ENCODE data around the gene CADM4.

CADM4 gene

DNA sequence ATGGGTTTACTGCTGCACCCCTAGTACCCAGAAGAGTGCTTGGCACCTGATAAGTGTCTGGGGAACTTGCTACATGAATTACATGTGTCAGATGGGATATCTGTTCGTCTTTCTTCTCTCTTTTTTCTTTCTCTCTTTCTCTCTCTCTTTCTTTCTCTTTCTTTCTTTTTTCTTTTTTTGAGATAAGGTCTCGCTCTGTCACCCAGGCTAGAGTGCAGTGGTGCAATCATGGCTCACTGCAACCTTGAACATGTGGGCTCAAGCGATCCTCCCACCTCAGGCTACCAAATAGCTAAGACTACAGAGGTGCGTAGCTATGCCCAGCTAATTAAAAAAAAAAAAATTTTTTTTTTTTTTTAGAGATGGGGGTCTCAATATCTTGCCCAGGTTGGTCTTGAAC, 6.1 kb downstream of the CADM4 start:
- no peak for DNase-seq

DNA sequence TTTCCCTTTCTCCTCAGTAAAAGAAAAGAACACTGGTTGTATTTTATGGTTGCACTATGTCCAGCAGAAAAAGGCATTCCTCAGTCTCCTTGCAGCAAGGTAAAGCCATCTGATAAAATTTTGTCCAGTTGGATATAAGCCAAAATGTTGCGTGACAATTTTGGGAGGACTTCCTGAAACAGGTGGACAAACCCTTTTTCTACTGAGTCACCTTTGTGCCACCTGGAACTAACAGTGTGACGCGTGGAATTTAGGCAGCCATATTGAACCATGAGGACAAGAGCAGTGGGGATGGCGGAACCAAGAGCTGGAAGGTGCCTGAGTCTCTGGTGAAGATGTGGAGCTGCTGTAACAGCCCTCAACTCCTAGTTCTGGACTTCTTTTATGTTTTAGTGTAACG, 8.2 kb downstream of the CADM4 start:
- no peak for DNase-seq

DNA sequence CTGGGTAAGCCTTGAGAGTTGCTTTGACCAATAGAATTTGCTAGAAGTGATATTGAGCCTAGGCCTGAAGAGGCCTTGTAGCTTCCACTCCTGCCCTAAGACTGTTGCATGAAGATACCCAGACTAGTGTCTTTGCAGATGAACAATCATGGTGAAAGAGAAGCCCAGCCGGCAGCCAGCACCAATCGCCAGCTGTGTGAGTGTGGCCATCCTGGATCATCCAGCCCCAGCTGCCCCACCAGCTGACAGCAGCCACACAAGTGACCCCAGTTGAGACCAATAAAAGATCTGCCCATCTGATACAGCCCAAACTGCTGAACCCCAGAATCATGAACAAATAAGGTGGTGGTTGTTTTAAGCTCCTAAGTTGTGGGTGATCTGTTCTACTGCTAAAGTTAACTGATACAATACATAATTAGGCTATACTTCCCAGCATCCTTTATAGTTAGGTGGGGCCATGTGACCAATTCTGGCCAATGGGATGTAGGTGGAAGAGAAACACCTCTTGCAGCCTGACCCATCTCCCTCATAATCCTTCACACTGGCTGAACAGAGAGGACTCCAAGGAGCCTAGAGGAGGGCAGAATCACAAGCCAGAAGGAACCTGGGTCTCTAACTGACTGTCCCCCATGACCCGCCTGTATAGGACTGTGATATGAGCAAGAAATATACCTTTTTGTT, 10.9 kb downstream of the CADM4 start:
- DNase-seq: no peak

DNA sequence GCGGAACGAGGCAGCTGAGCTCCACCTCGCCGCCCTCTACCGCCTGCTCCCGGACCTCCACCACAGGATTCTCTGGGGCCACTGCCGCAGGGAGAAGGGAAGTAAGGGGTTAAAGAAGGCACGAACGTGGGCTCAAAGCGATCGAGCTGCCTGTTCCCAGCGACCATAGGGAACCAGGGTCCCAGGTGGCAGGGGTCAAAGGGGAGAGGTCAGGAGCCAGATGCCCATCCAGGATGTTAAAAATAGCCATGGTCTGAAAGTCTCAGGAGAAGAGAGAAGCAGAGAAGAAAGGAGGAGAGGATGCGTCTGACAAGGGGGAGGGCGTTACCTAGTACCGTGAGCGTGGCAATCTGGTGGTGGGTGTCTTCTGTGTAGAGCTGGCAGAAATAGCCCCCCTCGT, 12.8 kb downstream of the CADM4 start:
- no peak for DNase-seq

DNA sequence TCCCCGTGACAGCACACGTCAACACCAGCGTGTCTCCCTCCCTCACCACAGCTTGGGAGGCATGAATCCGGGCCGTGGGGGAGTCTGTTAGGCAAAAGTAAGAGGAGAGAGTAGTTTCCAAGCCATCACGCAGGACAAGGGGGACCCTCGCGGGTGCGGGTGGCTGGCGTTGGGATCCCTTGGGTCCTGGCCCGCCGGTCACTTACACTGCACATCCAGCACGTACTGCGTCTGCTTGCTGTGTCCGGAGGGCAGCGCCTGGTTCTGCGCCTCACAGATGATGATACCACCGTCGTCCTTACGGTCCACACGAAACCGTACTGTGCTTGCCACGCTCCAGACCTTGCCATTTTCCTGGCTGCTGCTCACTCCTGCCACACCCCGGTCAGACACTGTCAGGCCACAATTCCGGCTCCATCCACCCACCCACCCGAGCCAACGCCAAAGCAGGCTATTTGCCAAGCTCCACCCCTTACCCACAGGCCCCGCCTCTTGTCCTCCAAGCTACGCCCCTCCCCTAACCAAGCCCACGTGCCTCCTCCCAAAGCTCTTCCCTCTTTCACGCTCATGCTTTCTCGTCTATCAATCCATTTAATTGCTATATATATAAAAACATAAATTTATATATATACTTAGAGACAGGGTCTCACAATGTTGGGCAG, 13.6 kb downstream of the CADM4 start:
- DNase-seq: peak in 1 of 2 donors; percentile 9

- peak; percentile 87 to 89 for DNase-seq
Observed at GRCh38 chr19:43624933-43625332, 14.7 kb downstream of the CADM4 start.

DNA sequence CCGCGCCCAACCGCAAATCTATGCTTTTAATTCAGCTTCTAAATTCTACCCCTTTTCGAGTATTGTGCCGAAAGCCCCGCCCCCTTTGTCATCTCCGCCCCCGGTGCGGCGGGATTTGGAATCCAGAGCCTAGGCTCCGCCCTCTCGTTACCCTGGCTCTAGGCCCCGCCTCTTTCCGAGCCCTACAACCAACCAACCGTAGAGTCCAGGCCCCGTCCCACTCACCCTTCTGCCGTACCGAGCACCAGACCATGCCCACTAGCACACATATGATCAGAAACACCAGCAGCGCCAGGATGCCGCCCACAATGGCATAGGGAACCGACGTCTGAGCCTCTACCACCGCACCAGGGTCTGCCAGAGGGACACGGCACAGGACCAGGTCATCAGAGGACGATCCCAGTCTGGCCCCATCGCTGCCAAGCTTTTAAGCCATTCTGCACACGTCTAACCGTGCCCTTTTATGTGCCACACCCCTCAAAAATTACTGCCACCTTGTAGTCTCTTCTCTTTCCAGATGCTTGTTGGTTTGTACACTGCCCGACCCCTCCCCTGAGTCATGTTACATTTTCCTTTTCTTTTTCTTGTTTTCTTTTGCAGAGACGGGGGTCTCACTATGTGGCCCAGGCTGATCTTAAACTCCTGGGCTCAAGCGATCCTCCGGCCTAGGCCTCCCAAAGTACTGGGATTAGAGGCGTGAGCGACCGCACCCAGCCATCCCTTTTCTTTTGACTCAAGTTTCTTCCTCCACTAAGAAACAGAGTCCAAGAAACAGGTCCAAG, 15.6 kb downstream of the CADM4 start:
- DNase-seq: peak in 1 of 2 donors; percentile 21

GRCh38 chr19:43622956-43623355, 16.7 kb downstream of the CADM4 start:
- DNase-seq: no peak

- DNase-seq: no peak
Observed at GRCh38 chr19:43622070-43622469, 17.6 kb downstream of the CADM4 start.

GRCh38 chr19:43620061-43621001, 19.3 kb downstream of the CADM4 start:
- peak in 1 of 2 donors; percentile 88 for DNase-seq

DNA sequence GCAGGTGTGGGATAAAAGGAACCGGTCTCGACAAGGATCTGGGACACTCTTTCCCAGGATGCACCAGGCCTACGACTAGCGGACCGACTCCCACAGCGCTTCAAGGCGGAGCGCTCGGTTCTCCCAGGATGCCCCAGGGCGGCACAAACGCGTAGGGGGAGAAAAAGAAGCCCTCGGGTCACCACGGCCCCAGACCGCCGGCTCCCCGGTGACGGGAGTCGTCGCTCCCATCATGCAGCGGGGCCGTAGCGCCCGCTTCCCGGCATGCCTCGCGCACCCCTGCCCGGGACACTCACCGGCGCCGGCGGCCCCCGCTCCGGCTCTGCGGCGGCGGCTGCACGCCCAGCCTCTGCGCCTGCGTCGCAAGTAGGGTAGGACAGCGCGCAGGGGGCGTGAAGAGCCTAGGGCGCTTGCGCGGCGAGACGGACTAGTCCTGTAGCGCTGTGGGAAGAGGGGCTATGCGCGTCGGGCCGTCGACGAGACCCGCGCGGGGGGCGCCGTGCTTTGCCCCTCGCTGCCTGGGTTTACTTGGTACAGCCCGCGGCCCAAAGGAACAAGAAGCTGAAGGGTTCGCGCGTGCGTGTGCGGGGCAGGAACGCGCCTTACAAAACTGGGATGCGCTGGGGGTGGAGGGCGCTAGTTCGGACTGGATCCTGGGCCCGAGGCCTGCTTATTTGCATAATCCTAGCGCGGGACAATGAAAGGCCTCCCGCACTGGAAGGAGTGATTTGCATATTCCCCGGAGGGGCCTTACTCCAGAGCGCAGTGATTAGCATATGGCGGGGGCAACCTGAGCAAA, 20.2 kb downstream of the CADM4 start, which contains the start of gene ZNF428:
Gene ZNF428 (minus strand): TSS at position 368 of the 799 bp plus-strand sequence. CDS start 5,325 bp downstream, outside the sequence.
- DNase-seq: peak; percentile 89 to 92

- DNase-seq: peak; percentile 18 to 44
Observed at GRCh38 chr19:43618921-43619261, 20.8 kb downstream of the CADM4 start.

GRCh38 chr19:43616954-43617353, 22.7 kb downstream of the CADM4 start:
- no peak for DNase-seq

GRCh38 chr19:43616306-43616705, 23.3 kb downstream of the CADM4 start:
- no peak for DNase-seq

DNA sequence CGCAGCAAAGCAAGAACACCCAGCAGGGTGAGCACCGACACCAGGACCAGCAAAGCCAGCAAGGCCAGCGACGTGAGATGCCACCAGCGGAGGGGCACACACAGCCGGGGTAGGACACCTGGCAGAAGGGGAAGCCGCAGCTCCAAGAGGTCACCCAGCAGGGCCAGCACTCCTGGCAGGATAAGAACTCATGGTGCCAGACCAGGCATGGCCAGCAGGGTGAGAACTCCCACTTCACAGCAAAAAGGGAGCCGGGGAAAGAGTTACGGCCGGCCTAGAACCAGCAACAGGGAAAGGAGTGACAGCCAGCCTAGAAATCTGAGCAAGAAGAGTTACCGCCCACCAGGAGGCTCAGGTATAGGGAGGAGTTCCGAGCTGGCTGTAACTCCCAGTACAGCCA, 27.3 kb downstream of the CADM4 start:
- DNase-seq: no peak

DNA sequence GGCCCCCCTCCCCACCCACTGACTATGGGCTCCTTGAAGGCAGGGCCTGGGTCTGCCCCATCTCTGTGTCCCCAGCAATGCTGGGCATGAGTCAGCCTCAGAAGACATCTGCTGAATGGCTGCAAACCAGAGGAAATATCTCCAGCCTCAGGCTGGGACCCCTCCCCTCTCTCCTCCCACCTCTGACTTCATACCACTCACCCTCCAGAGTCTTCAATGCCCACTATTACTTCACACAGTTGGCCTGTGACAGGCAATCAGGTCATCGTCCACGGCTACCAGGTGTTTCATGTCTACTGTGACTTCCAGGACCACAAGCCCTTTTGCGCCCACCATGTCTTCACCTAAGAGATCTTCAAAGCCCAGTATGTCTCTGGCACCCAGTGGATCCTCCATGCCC, 27.9 kb downstream of the CADM4 start, which contains the start of gene SRRM5:
Gene SRRM5 (plus strand): TSS at position 301 of the 400 bp plus-strand sequence. CDS start 34 bp downstream, at position 335.
- no peak for DNase-seq

DNA sequence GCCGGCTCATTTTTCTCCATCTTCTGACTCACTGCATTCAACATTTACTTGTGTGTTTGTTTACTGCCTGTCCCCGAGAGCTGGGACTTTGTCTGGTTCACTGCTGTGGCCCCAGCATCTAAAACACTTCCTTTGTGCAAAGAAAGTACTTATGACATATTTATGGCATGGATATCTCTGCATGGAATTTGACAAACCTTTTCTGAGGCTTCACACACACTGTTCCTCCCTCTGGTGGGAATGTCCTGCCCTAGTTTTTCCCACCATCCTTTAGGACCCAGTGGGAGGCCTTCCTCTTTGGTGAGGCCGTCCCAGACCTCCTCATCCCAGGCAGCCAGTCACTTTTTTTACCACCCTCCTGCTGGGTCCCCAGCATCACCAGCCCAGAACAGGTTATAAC, 29.2 kb downstream of the CADM4 start:
- DNase-seq: no peak

DNA sequence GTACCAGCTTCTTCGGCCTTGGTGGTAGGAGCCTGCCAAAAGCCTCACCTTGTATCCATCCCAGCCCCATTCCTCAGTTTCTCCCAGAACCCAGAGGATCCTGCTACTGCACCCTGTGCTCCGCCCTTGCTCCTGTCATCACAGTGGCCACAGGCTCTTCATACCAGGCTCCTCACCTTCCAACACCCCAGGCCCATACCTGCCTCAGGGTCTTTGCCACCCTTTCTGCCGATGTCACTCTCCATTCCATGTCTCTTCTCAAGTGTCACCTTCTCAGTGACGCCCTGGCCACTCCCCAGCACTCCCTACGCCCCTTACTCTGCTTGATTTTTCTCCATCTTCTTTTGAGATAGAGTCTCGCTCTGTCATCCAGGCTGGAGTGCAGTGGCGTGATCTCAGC, 29.8 kb downstream of the CADM4 start:
- DNase-seq: no peak

GRCh38 chr19:43607238-43608205, 32.1 kb downstream of the CADM4 start:
- DNase-seq: no peak

GRCh38 chr19:43606569-43607229, 33.0 kb downstream of the CADM4 start:
- no peak for DNase-seq

Data from CD4-positive, alpha-beta T cell treated with Interferon alpha-2 for 1 hour (primary cell).